Gastroesophageal sphincter (tissue), 3 donors: ENCODE data around the gene RNLS.

Source experiments
- CTCF ChIP-seq, 4 experiments: fragments of 200-600 bp in 2 of 4; fragments of 450-650 bp in 2 of 4; sonication (generic) in 1 of 4; IDR thresholded peaks; one replicate each; pipeline ENCODE4 v1.5.1; 2017 to 2019; ENCODE audit warnings: antibody characterized with exemption in 4 of 4, mild to moderate bottlenecking in 2 of 4, moderate library complexity in 2 of 4
- EP300 ChIP-seq: sonication (generic); formaldehyde crosslinking; IDR thresholded peaks from one replicate; pipeline ENCODE4 v1.6.1; 2017; ENCODE audit warnings: antibody characterized with exemption, mild to moderate bottlenecking
- POLR2A ChIP-seq, 2 donors: fragments of 450-650 bp; IDR thresholded peaks; one replicate each; pipeline ENCODE4 v1.6.1; 2017; ENCODE audit warnings: antibody characterized with exemption in 2 of 2, mild to moderate bottlenecking in 2 of 2, moderate library complexity in 1 of 2
- POLR2AphosphoS5 ChIP-seq: sonication (generic); formaldehyde crosslinking; IDR thresholded peaks from one replicate; pipeline ENCODE4 v1.6.1; 2017; ENCODE audit warnings: antibody characterized with exemption

GRCh38 chr10:88246675-88247074 is 336.4 kb downstream of the RNLS start:
- TF ChIP-seq EP300, result no peak
- no peak for TF ChIP-seq POLR2AphosphoS5
- no peak for TF ChIP-seq CTCF (IDR thresholded peaks at IDR 0.05)
- no peak for TF ChIP-seq POLR2A (IDR thresholded peaks at IDR 0.05)
